Suprapubic skin (tissue), 4 donors: ENCODE measurements around the gene DNAH2. TPM values are rescaled to one million over a fixed set of nuclear protein-coding genes. Genes with fewer than 3 reads are reported as not detected.
A peak's percentile ranks its signal among the peaks of the same experiment; 100 is the strongest.

ENCODE experiments used
- DNase-seq, 2 donors: peaks; one replicate each; pipeline ENCODE4 v3.0.0-alpha.2; 2019; ENCODE audit warnings: low spot score in 2 of 2
- H3K27ac ChIP-seq: fragments of 200-600 bp; sonication (generic); one replicate; pipeline ENCODE4 v1.5.1; 2019
- H3K27me3 ChIP-seq: fragments of 200-600 bp; sonication (generic); one replicate; pipeline ENCODE4 v1.5.1; 2019
- H3K36me3 ChIP-seq: fragments of 200-600 bp; sonication (generic); one replicate; pipeline ENCODE4 v1.5.1; 2019
- H3K4me1 ChIP-seq: fragments of 200-600 bp; sonication (generic); one replicate; pipeline ENCODE4 v1.5.1; 2019
- H3K4me3 ChIP-seq: fragments of 200-600 bp; sonication (generic); one replicate; pipeline ENCODE4 v1.5.1; 2019; ENCODE audit warnings: mild to moderate bottlenecking
- H3K9me3 ChIP-seq: fragments of 200-600 bp; sonication (generic); one replicate; pipeline ENCODE4 v1.5.1; 2019
- EP300 ChIP-seq: sonication (generic); formaldehyde crosslinking; IDR thresholded peaks from one replicate; pipeline ENCODE4 v1.6.1; 2017; ENCODE audit warnings: antibody characterized with exemption
- POLR2A ChIP-seq, 2 donors: fragments of 450-650 bp; IDR thresholded peaks; one replicate each; pipeline ENCODE4 v1.6.1; 2017; ENCODE audit warnings: antibody characterized with exemption in 2 of 2, mild to moderate bottlenecking in 2 of 2, moderate library complexity in 2 of 2
- POLR2AphosphoS5 ChIP-seq, 3 donors: sonication (generic); formaldehyde crosslinking; IDR thresholded peaks; one replicate each; pipeline ENCODE4 v1.6.1; 2017; ENCODE audit warnings: antibody characterized with exemption in 3 of 3
- WGBS: methylation state at CpG from one replicate; pipeline ENCODE4 v1.1.5; 2018; 5-methylcytosine and 5-hydroxymethylcytosine counted together
- total RNA-seq, 4 donors: library from RNA; depleted of rRNA; stranded (reverse); fragments of >200 nt; gene quantifications; one replicate each; pipeline ENCODE4 v1.1.0, GENCODE V29; 2016
- TF ChIP-seq, protein P1 (sequence below), 2 donors: fragments of 200-600 bp in 1 of 2; fragments of 450-650 bp in 1 of 2; sonication (generic) in 1 of 2; IDR thresholded peaks; one replicate each; pipeline ENCODE4 v1.5.1; 2016 to 2019; ENCODE audit warnings: antibody characterized with exemption in 2 of 2, mild to moderate bottlenecking in 1 of 2, moderate library complexity in 1 of 2

The DNAH2 gene
- total RNA-seq, 4 donors from 2014 or later, result 0.08 to 0.19 TPM; not detected in 2

DNA sequence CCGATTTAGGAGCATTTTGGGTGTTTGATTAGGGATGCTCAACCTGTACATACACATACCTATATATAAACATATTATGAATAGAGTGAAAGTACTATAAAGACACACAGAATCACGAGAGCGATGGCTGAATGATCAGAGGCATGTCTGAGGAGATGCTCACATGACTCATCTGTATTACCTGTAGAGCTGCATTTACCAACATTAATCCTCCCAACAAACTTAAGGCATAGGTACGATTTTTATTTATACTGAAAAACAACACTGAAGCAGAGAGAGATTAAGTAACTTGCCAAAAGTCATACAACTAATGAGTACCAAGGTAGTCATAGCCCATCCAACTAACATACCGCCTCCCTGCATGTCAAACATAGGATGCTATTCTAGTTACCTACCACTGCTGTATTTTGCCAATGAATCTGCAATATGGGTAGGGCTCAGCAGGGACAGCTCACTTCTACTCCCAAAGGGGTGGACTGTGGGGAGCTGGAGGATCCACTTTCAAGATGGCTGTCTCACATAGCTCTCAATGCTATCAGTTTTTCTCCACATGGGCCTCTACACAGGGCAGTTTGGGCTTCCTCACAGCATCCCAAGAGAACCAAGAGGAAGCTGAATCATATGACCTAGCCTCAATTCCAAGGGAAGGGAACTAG lies 147.6 kb downstream of the DNAH2 start:
- Histone ChIP-seq H3K4me3 (no peak overlapping the region), H3K27me3 (no peaks in the 10 kb centered on the region), H3K27ac (no peak overlapping the region), H3K9me3 (no peaks in the 10 kb centered on the region), H3K36me3 (no peaks in the 10 kb centered on the region), H3K4me1 (peaks cover 24% of the 10 kb centered on the region)
- TF ChIP-seq EP300 (no peak), POLR2AphosphoS5 (IDR thresholded peaks at IDR 0.05) (no peak), POLR2A (IDR thresholded peaks at IDR 0.05) (no peak)
- TF ChIP-seq, protein P1, sequence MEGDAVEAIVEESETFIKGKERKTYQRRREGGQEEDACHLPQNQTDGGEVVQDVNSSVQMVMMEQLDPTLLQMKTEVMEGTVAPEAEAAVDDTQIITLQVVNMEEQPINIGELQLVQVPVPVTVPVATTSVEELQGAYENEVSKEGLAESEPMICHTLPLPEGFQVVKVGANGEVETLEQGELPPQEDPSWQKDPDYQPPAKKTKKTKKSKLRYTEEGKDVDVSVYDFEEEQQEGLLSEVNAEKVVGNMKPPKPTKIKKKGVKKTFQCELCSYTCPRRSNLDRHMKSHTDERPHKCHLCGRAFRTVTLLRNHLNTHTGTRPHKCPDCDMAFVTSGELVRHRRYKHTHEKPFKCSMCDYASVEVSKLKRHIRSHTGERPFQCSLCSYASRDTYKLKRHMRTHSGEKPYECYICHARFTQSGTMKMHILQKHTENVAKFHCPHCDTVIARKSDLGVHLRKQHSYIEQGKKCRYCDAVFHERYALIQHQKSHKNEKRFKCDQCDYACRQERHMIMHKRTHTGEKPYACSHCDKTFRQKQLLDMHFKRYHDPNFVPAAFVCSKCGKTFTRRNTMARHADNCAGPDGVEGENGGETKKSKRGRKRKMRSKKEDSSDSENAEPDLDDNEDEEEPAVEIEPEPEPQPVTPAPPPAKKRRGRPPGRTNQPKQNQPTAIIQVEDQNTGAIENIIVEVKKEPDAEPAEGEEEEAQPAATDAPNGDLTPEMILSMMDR (IDR thresholded peaks at IDR 0.05), result no peak
- no peak for DNase-seq
- 88% methylated on average over 5 of the region's 5 CpGs for WGBS

DNA sequence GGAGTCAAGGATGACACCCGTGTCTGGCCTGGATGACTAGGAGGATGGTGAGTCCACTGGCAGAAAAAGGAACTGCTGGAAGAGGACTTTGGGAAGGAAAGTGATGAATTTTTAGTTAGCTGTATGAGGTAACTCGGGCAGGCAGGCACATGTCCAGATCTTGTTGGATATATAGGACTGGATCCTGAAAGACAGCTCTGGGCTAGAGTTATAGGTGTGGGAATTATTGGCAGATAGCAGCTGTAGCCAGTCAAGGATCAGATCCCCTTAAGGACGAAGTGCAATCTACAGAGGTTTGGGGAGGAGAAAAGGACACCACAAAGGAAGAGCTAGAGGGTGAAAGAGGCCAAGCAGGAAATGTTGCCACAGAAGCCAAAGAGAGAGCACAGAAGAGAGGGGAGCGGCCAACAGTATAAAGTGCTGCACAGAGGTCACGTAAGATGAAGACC lies 150.4 kb downstream of the DNAH2 start:
- WGBS, result 47% methylated on average over 5 of the region's 5 CpGs
- H3K4me3 ChIP-seq, result no peak overlapping the region
- no peak for TF ChIP-seq POLR2AphosphoS5 (IDR thresholded peaks at IDR 0.05)
- no peak for TF ChIP-seq POLR2A (IDR thresholded peaks at IDR 0.05)
- TF ChIP-seq, protein P1 (IDR thresholded peaks at IDR 0.05), result no peak
- no peak for TF ChIP-seq EP300
- H3K27ac ChIP-seq, result no peak overlapping the region
- no peaks in the 10 kb centered on the region for H3K9me3 ChIP-seq
- peaks cover 22% of the 10 kb centered on the region for H3K4me1 ChIP-seq
- H3K27me3 ChIP-seq, result no peaks in the 10 kb centered on the region
- H3K36me3 ChIP-seq, result peaks cover 3% of the 10 kb centered on the region
- DNase-seq, result peak in 1 of 2 donors; percentile 34

DNA sequence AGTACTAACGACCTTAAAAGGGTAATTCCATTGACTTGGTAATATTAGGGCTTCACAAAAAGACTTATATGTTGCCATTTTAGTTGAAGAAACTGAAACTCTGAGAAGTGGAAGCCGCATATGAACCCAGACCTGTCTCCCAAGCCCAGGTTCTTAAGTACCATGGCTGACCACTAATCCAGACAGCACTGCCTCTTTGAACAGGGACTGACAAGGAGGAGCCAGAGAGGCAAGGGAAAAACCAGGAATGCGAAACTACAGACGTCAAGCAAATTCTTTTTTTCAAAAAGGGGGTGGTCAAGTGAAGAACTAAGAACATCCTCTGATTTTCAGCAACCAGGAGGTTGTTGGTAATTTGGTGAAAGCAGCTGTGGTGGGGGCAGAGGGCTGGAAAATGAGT lies 155.5 kb downstream of the DNAH2 start:
- H3K27me3 ChIP-seq, result no peaks in the 10 kb centered on the region
- TF ChIP-seq EP300 (no peak), POLR2AphosphoS5 (IDR thresholded peaks at IDR 0.05) (no peak), POLR2A (IDR thresholded peaks at IDR 0.05) (no peak)
- TF ChIP-seq, protein P1 (IDR thresholded peaks at IDR 0.05), result no peak
- 67% methylated on average over 4 of the region's 4 CpGs for WGBS
- peaks cover 8% of the 10 kb centered on the region for H3K36me3 ChIP-seq
- no peak overlapping the region for H3K4me3 ChIP-seq
- H3K9me3 ChIP-seq, result no peaks in the 10 kb centered on the region
- no peak for DNase-seq
- H3K27ac ChIP-seq, result no peak overlapping the region
- peaks cover 4% of the 10 kb centered on the region for H3K4me1 ChIP-seq

DNA sequence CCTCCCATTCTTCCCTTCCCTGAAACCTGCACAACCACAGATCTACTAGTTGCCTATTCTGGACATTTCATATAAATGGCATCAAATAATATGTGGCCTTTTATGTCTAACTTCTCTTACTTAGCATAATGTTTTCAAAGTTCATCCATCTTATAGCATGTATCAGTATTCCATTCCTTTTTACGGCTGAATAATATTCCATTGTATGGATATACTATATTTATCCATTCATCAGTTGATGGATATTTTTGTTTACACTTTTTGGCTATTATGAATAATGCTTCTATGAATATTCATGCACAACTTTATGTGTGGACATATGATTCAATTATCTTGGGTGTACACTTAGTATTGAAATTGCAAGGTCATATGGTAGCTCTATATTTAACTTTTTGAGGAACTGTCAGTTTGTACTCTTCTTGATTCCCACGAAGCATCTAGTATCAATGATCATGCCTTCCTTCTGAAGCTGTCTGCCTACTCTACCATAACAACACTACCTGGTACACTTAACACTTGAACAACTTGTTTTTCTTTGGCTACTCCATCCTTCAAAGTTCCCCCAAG lies 158.3 kb downstream of the DNAH2 start:
- Histone ChIP-seq H3K27me3 (no peaks in the 10 kb centered on the region), H3K9me3 (no peaks in the 10 kb centered on the region), H3K27ac (no peak overlapping the region), H3K4me3 (no peak overlapping the region), H3K36me3 (peaks cover 22% of the 10 kb centered on the region), H3K4me1 (peaks cover 1% of the 10 kb centered on the region)
- WGBS, result 83% methylated on average over 2 of the region's 2 CpGs
- TF ChIP-seq POLR2AphosphoS5 (IDR thresholded peaks at IDR 0.05) (no peak), POLR2A (IDR thresholded peaks at IDR 0.05) (no peak), EP300 (no peak)
- TF ChIP-seq, protein P1 (IDR thresholded peaks at IDR 0.05), result no peak
- no peak for DNase-seq

DNA sequence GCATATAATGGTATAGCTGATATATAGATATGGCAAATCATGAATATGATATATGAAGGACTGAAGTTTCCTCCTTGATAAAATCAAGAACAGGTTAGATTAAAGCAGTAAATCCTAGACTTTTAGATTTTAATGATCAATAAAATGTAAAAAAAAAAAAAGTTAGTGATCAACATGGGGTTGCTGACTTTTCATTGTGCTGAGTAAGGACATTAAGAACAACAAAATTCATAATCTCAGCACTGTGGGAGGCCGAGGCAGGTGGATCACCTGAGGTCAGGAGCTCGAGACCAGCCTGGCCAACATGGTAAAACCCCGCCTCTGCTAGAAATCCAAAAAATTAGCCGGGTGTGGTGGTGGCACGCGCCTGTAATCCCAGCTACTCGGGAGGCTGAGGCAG lies 160.7 kb downstream of the DNAH2 start:
- peak in 1 of 2 donors; percentile 47 for DNase-seq
- Histone ChIP-seq H3K27ac (no peak overlapping the region), H3K27me3 (no peaks in the 10 kb centered on the region), H3K36me3 (peaks cover 24% of the 10 kb centered on the region), H3K9me3 (no peaks in the 10 kb centered on the region), H3K4me3 (no peak overlapping the region), H3K4me1 (peaks cover 17% of the 10 kb centered on the region)
- 96% methylated on average over 7 of the region's 7 CpGs for WGBS
- TF ChIP-seq POLR2AphosphoS5 (IDR thresholded peaks at IDR 0.05), result no peak
- no peak for TF ChIP-seq POLR2A (IDR thresholded peaks at IDR 0.05)
- TF ChIP-seq, protein P1 (IDR thresholded peaks at IDR 0.05), result no peak
- TF ChIP-seq EP300, result no peak
